GM21576 (cell line): Measurements from ENCODE around the gene ANAPC5.
"Not testable (repeated sequence)": the region's sequence is repeated elsewhere in the genome, so short reads cannot be mapped to it uniquely, and the experiment has no call there.

Source experiments
- ATAC-seq: cut with Tn5 transposase; IDR thresholded peaks from one replicate; pipeline ENCODE4 v1.9.1; 2021; ENCODE audit warnings: mild to moderate bottlenecking, moderate library complexity; ENCODE audit not compliant: unreplicated experiment

Gene ANAPC5

DNA sequence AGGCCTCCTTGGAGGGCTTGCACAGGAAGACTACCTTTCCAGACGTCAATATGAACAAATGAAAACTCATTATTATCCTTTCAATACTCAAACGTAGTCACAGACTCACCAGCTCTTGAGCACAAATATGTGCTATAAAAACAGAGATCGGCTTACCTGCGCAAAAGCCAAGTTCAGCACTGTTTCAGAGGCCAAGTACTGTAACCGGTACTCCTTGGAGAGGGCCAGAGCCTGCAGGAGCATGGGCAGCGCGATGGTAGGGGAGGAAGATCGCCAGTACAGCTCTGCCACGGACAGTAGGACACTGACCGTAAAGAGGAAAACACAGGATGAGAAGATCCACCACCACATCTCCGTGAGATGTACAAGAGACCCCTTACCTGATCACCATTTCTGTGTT, 34.1 kb downstream of the ANAPC5 start:
- no peak for ATAC-seq

DNA sequence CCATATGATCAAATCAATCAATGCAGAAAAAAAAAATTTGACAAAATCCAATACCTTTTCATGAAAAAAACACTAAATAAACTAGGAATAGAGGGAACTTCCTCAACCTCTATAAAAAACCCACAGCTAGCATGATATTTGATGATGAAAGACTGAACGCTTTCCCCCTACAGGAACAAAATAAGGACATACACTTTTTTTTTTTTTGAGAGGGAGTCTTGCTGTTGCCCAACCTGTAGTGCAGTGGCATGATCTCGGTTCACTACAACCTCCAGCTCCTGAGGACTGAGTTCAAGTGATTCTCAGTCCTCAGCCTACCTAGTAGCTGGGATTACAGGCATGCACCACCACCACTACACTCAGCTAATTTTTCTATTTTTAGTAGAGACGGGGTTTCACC, 37.8 kb downstream of the ANAPC5 start:
- no peak for ATAC-seq

- not testable (repeated sequence) for ATAC-seq
Measured at GRCh38 chr12:121310231-121310630, 42.0 kb downstream of the ANAPC5 start.

DNA sequence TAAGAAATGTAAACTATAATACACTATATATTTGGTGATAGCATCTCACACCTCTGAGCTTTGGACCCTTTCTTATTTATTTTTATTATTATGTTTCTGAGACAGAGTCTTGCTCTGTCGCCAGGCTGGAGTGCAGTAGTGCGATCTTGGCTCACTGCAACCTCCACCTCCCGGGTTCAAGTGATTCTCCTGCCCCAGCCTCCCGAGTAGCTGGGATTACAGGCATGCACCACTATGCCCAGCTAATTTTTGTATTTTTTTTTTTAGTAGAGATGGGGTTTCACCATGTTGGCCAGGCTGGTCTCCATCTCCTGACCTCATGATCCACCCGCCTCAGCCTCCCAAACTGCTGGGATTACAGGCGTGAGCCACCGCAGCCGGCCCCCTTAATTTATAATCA, 44.8 kb downstream of the ANAPC5 start:
- ATAC-seq, result not testable (repeated sequence)

GRCh38 chr12:121304306-121304705, 47.9 kb downstream of the ANAPC5 start:
- ATAC-seq, result no peak

DNA sequence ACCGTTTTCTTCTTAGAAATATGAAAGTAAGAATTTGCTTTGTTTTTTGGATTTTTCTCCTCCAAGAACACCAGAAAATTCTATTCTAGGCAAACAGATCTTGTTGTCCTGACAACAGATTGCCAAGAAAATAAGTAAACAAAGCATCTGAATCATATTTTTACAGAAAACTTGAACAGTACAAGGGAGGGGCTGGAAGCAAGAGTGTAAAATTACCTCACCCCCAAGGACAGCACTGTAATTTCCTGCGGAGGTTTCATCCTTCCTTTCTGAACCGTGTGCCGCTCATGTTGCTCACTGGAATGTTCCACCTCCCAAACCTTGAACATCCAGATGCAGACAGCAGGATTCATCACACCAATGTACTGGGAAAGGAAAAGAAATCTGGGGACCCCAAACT, 50.3 kb downstream of the ANAPC5 start:
- no peak for ATAC-seq

DNA sequence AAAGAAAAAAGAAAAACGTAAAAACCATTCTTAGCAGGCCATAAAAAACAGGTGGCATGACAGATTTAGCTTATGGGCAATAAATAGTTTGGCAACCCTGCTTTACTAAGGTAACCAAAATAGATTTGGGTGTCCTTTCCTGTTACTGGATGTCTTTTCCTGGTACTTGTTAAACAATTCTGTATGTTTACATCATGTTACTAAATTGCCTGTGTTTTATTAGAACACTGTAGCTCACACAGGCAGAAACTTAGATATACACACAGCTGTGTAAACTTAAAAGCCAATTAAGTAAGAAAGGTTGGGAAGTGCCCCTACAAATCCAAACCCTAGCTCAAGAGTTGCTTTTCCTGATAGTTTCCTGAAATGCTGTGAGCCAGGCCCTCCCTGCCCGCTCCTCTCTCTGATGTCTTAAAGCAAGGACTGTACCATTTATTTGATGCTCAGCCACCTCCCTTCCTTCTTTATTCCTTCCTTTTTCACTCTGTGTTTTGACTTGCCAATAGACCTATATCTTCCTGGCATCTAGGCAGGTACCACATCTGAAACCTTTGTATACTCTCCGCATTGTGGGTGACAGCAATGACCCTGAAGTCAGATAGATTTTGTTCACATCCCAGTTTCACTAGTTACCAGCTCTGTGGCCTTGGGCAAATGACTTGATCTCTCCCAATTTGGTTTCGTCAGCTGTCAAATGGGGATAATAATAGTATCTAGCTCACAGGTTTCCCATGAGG, 52.0 kb downstream of the ANAPC5 start:
- no peak for ATAC-seq

GRCh38 chr12:121299662-121300061, 52.5 kb downstream of the ANAPC5 start:
- no peak for ATAC-seq

- ATAC-seq, result not testable (repeated sequence)
Measured at GRCh38 chr12:121298411-121298810, 53.8 kb downstream of the ANAPC5 start.

DNA sequence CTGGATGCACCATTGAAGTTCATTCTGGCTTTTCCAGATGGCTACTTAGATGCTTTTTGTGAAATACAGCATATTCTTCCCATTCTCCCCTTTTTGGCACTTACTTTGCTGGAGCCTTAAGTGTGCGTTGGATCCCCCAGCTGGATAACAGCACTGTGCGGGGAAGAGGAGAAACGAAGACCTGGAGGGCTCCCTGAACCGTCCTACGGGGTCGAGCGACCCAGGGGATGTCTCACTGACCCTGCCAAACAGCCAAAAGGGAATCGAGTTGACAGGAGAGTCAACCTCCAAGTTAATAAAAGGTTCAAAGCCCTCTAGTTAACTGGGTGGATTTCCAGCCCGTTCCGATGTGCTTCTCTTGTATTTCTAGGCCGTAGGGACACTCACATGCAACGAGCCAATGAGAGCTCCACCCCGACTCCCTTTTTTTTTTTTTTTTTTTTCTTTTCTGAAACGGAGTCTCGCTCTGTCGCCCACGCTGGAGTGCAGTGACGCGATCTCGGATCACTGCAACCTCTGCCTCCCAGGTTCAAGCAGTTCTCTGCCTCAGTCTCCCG, 54.7 kb downstream of the ANAPC5 start:
- ATAC-seq, result peak; percentile 3

- peak; percentile 59 for ATAC-seq
Measured at GRCh38 chr12:121296618-121297434, 55.4 kb downstream of the ANAPC5 start, which contains the start of gene CAMKK2. TSS of gene CAMKK2 (minus strand) at chr12:121296709. CDS start at chr12:121274526, 22,183 bp downstream.

DNA sequence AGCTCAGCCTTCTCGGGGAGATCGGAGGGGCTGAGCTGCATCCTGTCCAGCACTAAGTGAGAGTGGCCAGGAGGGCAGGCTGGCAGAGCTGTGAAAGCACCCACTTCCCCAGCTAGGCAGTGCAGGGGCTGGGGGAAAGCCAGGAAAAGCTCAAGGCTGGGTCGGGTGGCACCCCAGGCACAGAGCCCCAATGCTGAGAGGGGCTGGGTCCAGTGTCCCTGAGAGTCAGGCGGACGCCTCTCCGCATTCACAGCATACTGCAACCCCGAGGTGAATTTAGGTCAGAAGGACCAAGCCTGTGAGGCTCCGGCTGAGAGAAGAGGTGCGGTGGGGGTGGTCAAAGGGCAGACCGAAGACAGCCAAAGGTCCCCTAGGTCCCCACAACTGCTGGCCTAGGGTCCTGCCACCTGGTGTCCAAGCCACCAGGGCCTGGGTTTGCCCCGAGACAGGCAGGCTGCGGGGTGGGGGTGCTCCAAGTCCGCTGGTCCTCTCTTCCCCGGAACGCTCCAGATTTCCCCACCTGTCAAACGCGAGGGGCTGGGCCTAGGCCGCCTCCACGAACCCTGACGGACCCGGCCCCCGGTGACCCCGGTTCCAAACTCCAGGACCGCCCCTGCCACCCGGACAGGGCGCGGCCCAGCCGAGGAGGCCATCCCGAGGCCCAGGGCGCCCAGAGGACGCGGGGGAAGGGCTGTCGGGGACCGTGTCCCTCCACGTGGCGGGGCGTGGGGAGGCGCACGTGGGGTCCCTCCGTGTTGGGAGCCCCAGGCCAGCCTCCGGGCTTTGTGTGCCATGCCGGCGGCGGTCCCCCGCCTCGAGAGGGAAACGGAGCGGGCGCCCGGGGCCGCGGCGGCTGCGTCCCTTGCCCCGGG, 56.2 kb downstream of the ANAPC5 start:
- peak; percentile 11 for ATAC-seq

GRCh38 chr12:121295116-121295745, 57.0 kb downstream of the ANAPC5 start:
- ATAC-seq, result no peak

DNA sequence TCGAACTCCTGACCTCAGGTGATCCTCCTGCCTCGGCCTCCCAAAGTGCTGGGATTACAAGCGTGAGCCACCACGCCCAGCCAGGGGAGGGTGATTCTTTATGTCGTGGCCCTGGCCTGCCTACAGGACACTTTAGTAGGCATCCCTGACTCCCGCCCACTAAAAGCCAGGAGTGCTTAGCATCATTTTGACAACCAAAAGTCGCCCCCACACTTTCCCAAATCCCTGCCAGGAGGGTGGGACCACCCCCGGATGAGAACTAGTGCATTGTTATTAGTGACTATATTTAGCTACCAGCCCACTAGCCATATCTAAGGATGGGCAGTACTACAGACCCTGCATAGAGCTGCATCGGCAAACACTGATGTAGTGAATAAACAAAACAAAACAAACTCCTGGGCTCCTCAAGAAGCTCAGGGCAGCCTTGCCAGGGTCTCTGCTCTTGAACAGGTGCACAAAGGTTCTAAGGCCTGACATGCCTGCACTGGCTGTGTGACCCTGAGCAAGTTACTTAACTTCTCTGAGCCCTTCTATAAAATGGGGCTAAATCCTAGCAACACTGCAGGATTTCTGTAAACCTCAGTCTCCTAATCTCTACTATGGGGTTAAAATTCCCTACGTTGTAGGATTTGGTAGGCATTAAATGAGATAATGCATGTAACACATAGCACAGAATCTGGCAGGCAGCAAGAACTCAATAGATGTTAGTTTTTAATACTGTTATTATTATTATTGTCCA, 57.9 kb downstream of the ANAPC5 start:
- no peak for ATAC-seq

DNA sequence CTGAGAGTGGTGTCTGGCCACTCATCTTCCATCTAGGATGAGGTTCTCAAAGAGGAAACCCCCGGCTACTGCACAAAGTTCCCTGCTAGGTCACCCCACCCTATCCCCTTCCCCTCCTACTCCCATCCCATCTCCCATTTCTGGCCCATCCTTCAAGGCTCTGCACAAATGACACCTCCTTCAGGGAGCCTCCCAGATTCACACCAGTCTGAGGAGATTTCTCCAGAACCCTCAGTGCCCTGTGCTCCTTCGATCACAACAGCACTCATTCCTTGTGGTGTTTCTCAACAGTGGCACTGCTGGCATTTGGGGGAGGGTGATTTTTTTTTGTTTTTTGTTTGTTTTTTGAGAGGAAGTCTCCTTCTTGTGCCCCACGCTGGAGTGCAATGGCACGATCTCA, 58.6 kb downstream of the ANAPC5 start:
- ATAC-seq, result no peak

- no peak for ATAC-seq
Measured at GRCh38 chr12:121290410-121290809, 61.8 kb downstream of the ANAPC5 start.

- no peak for ATAC-seq
Measured at GRCh38 chr12:121289962-121290361, 62.2 kb downstream of the ANAPC5 start.

DNA sequence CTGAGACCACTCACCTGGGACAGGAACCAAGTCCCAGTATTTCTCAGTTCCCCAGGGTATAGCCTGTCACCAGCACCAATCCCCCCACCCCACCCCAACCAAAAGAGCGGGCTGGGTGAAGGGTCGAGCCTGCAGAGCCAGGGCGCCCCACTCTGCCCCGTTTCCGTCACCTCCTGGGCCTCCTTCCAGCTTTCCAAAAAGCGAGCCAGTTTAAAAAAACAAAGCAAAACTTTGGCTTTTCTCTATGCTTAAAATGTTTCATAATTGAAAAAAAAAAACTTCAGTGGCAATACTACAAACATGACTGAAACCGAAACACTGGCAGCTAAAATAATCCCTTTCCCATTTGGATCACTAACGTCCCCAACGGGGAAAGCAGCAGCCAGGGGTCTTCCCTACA, 63.2 kb downstream of the ANAPC5 start:
- ATAC-seq, result no peak

- no peak for ATAC-seq
Measured at GRCh38 chr12:121288158-121288845, 63.9 kb downstream of the ANAPC5 start.
